NCI-H2196 treated with DMSO at 0.1 percent for 48 hours (cell line): ENCODE measurements around the gene ESRRB.

ENCODE experiments used
- DNase-seq: peaks from one replicate; lab custom pipeline; 2025; ENCODE audit not compliant: unreplicated experiment; lab: John Stamatoyannopoulos, UW

The ESRRB gene

GRCh38 chr14:76375947-76376404 is at the start of gene ESRRB:
Gene ESRRB (plus strand): TSS chr14:76376137. CDS start chr14:76376402, 265 bp downstream.
- DNase-seq, result no peak

- no peak for DNase-seq
Observed at GRCh38 chr14:76326918-76327689, 48.8 kb upstream of the ESRRB start.

- DNase-seq, result no peak
Observed at GRCh38 chr14:76328457-76329137, 47.3 kb upstream of the ESRRB start.

- DNase-seq, result no peak
Observed at GRCh38 chr14:76329154-76329928, 46.6 kb upstream of the ESRRB start.

DNA sequence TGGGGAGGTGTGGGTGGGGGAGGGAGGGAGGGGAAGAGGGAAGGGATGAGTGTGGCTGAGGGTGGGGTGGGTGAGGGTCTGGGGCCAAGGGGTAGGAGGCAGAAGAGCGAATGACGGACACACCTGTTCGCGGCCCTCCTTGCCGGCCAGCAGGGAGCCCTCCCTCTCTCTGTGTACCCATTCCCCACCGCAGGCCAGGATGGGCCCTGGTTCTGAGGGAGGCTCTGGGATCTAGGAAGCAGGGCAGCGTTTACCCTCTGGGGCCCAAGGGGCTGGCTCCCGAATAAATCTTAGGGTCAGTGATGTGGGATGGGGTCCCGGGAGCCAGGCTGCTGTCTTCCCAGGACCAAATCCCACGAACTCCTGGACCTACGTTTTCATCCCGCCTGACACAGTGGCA is 46.0 kb upstream of the ESRRB start:
- DNase-seq, result no peak

DNA sequence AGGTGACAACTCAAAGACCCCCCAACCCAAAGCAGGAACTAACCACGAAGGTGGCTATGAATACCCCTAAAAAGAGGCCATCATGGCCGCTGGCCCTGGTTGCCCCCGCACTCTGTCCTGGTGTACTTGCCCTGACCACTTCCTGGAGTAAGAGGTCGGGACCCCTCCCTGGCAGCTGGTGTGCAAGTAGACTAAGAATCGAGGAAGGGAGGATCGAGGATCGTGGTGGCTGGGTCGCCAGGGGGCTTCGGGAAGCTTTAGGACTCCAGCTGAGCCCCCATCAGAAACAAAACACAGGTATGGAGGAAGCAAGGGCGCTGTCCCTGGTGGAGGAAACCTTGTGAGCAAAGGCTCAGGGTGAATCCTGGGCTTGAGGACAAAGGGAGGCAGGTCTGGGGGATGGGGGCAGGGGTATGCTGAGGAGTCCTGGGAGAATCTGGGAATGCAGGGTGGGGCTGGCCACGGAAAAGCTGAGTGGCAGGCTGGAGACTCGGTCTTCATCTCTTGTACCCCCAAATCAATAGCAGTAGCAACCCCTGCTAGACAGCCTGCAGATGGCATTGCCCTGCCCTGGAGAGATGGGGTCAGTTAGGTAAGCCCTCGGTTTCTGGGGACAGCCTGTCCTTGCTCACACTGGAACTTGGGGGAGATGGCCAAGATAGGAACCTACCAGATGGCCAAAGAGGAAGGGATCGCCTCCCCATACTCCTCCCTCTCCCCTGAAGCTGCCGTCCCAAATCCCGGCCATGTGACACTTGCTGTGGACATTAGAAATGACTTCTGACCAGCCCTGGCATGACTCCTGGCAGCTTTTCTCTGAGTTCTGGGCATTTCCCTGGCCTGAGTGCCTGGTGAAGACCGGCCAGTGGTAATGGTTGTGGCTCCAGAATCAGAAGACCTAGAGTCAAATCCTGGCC is 45.3 kb upstream of the ESRRB start:
- DNase-seq, result no peak

DNA sequence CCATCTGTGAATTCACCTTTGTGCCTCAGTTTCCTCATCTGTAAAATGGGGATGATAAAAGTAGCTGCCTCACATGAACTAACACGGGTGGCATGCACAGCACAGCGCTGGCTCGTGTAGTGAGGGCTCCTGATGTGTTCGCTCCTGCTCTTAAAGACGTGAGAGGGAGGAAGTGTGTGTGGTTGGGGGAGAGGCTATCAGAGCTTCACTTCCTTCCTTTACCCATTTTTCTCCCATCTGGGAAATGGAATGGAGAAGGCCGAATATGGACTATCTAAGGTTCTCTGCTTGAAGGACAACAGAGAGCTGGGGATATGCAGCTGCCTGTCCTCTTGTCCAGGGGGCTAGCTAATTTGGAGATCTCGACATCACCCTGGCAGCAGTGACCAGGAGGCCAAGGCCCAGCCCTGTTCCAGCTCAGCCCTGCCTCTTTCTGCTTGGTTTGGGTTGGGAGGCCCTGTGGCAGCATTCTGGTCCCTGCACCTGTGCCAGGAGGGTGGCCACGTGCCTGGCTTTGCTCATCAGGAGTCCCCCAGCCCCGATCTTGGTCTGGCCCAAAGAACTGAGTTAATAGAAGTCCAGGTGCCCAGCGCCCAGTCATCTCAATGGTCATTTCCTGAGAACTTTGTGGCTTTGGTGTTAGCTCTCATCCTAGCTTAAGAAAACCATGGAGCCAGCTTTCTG is 44.5 kb upstream of the ESRRB start:
- no peak for DNase-seq

DNA sequence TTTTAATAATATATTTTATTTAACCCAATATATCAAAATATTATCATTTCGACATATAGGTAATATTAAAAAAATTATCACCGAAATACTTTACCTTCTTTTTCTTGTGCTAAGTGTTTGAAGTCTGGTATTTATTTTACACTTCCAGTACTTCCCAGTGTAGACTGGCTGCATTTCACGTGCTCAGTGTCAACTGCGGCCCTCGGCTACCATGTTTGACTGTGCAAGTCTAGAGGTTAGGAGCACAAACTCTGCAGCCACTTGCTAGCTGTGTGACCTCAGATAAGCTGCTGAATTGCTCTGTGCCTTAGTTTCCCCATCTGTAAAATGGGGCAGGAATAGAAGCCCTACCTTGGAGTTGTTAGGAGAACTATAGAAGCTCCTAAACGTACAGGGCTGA is 42.3 kb upstream of the ESRRB start:
- no peak for DNase-seq

GRCh38 chr14:76334316-76334715 is 41.6 kb upstream of the ESRRB start:
- no peak for DNase-seq

DNA sequence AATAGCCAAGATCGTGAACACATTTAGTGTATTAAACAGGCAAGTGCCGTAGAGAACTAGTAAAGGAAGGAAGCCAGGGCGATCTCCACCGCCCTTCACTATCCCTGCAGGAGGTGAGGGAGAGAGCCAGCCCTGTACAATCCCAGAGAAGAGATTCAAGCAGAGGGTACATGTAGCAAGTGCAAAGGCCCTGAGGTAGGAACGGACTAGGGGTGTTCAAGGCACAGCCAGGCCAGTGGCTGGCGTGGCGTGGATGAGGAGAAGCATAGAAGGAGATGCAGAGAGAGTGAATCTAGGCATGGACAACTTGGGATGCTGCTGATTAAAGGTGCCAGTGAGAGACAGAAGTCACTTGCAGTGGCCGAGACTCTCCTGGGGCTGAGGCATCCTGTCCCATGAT is 39.1 kb upstream of the ESRRB start:
- no peak for DNase-seq

DNA sequence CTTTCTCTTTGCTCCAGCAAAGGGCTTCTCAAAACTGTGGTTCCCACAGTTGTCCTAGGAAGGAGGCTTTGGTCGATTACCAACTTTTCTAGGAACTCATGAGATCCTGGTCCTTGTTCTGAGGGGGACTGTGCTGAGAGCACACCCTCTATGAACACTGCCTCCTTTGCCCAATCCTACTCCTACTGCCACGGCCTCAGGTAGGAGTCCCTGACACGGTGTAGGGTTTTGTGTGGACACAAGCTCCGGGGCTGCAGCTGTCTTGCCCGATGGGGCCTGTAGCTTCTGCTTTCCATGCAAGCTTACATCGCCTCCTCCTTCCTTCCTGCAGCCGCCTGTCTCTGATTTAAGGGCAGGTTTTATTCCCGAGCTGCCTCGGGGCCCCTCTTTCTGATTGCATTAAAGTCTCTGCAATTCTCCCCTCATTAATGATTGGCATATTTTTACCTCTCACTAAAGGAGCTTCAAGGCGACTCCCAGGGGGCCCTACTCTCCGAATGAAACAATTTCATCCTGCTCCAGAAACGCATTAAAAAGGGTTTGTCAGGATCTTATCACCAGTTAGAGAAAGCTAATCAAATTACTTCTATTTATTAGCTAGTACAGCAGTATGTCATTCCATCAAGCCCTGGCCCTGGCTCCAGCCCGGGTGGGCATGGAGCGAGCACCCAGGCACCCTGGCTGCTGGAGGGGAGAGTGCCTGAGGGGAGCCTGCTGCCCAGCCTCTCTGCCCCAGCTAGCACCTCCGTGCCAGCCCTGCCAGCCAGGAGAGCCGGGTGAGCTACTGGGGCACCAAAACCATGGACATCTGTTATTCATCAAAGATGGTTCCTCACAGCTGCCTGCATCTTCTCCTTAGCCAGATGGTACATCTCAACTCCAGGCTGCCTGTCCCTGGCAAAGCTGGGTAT is 38.0 kb upstream of the ESRRB start:
- no peak for DNase-seq

DNA sequence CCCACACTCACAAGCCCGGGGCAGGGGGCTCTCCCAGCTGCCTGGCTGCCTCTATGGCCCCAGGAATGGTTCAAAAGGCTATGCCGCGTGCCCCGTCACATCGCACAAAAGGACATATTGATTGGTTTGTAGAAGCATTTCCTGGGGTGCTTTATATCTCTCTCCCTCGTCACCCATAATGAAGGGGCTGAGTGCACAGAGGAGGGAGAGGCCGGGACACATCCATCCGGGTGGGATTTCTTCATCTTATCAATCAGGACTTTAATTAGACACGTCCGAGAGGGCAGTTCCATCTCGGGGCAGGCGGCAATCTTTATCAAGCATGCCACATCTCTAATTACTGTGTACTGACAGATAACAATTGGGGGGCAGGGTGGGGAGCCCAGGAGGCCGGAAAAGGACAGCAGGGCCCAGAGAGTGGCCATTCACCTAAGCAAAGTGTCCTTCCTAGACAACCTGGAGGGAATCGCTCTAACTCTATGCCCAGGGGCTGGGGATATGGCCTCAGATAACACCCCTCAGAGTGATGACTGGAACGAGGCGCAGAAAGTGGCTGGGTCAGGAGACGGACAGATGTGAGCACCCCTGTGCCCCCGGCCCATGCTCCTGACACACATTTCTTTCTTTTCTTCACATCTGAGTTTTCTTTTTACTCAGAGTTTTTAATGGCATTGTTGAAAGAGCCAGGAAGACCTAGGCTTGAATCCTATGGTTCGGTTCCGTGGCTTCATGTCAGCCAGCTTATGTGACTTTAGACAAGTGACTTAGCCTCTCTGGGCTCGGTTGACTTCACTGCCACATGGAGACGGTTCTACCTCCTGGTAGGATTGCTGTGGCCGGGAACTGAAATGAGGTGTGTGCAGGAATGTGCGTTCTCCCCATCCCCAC is 36.0 kb upstream of the ESRRB start:
- no peak for DNase-seq

GRCh38 chr14:76343386-76343785 is 32.6 kb upstream of the ESRRB start:
- no peak for DNase-seq

- DNase-seq, result no peak
Observed at GRCh38 chr14:76346391-76347160, 29.4 kb upstream of the ESRRB start.

- DNase-seq, result no peak
Observed at GRCh38 chr14:76348898-76349297, 27.0 kb upstream of the ESRRB start.

DNA sequence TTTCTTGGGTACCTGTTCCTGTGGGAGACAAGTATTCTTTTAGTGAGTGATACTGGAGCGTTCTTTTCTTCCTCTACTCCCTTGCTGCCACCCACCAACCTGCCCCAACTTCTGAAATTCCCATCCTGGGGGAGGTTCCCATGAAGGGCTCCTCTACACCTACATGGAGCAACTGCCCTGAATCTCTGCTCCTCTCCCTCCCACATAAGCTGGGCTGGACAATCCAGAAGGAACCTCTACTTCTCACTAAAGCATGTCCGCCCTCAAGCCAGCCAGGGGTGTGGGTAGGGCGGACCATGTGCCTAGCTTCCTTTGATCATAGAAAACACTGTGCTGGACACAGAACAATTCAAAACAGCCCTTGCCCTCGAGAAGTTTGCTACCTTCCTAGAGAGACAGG is 25.9 kb upstream of the ESRRB start:
- no peak for DNase-seq

- DNase-seq, result no peak
Observed at GRCh38 chr14:76350671-76351070, 25.3 kb upstream of the ESRRB start.
